ENCODE measurements around the gene RBM20.

- TF ChIP-seq ISL1 (CRISPR knock-in tag; IDR thresholded peaks at IDR 0.05), result peak; percentile 72; the same call in 1 of the 2 replicates
- no peak for TF ChIP-seq PATZ1 (CRISPR knock-in tag; IDR thresholded peaks at IDR 0.05; ENCODE audit: borderline replicate concordance)
- TF ChIP-seq ZNF70 (CRISPR knock-in tag; IDR thresholded peaks at IDR 0.05), result no peak
- TF ChIP-seq CREB5 (CRISPR knock-in tag; IDR thresholded peaks at IDR 0.05; ENCODE audit: low read depth), result no peak
- TF ChIP-seq CSDC2 (CRISPR knock-in tag; IDR thresholded peaks at IDR 0.05), result no peak
- TF ChIP-seq POU6F1 (CRISPR knock-in tag; IDR thresholded peaks at IDR 0.05; ENCODE audit: borderline replicate concordance, low read depth), result no peak
- TF ChIP-seq ZFP30 (CRISPR knock-in tag; IDR thresholded peaks at IDR 0.05), result no peak
- no peak for TF ChIP-seq ARNTL (CRISPR knock-in tag; IDR thresholded peaks at IDR 0.05; ENCODE audit: borderline replicate concordance, low read depth)
- TF ChIP-seq ZFP3 (CRISPR knock-in tag; IDR thresholded peaks at IDR 0.05), result no peak
- TF ChIP-seq RARB (CRISPR knock-in tag; IDR thresholded peaks at IDR 0.05), result no peak
- TF ChIP-seq PPARA (CRISPR knock-in tag; IDR thresholded peaks at IDR 0.05; ENCODE audit: borderline replicate concordance), result no peak
- no peak for TF ChIP-seq SNAI2 (CRISPR knock-in tag; IDR thresholded peaks at IDR 0.05)
- TF ChIP-seq ZNF565 (CRISPR knock-in tag; conservative IDR thresholded peaks at IDR 0.05; ENCODE audit: low read depth), result no peak
- TF ChIP-seq TSHZ2 (CRISPR knock-in tag; IDR thresholded peaks at IDR 0.05), result no peak
Observed at GRCh38 chr10:110756876-110757275, 112.7 kb downstream of the RBM20 start.

Measured in SK-N-SH treated with all-trans-retinoic acid at 6 μM for 48 hours (cell line).